HTERT RPE-1 (cell line): Measurements from ENCODE around the gene FKBP9.
"Not testable (repeated sequence)": the region's sequence is repeated elsewhere in the genome, so short reads cannot be mapped to it uniquely, and the experiment has no call there.

ENCODE experiments used
- in situ Hi-C: fragments of 300-500 bp; cut with MboI; formaldehyde crosslinking; loops from 4 replicates; pipeline ENCODE4 v1.14.3; 2020; ENCODE audit warnings: low sequenced_read_pairs

Gene FKBP9

DNA sequence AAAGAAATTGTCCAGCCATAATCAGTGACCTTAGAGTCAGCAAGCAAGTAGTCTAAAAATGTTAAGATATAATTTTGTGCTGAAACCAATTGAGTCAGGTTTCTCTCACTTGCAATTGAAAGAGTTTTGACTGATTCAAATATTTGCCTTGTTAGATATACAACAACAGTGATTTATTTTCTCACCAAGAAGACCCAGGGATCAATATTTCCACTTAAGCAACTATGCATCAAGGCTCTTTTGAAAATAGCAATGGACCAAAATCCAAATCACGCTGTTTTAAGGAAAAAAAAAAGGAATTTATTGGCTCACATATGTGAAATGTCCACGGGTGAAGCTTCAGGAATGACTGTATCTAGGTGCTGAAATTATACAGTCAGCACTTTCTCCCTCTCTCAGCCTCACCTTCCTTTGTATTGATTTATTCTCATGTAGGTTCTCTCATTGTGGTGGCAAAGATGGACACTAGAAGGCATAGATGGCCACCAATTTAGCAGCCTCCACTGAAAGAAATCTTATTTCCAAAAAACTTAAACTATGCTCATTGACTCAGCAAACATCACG is 9.7 kb upstream of the FKBP9 start:
- in situ Hi-C loops: no loop called here

DNA sequence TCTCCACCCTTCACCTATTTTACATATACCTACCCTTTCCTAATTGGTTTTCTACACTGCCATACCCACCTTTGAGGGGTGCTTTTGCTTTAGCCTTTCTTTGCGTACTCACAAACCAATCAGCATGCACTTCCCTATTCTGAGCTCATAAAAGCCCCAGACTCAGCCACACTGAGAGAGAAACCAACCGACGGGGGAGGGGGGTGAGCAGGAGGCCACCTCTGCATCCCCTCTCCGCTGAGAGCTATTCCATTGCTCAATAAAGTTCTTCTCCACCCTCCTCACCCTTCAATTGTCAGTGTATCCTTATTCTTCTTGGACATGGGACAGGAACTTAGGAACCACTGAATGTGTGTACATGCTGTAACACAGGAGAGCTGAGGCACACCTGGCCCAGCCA is 9.0 kb upstream of the FKBP9 start:
- in situ Hi-C loops: no loop called here

DNA sequence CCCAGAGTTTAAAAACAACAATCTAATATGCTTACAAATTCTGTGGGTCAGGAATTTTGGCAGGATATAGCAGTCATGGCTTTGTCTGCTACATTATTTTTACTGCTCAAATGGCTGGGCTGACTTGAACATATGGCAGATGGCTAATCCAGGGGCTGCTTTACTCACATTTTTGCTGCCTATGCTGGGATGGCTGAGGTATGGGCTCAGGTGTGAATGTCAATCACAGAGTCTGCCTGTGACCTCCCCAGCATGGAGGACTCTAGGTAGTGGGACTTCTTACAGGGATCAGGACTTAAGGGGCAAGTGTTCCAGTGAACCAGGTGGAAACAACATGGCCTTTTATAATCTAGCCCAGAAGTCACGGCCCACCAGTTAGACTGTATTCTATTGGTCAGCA is 4.4 kb upstream of the FKBP9 start:
- in situ Hi-C loops: no loop called here

DNA sequence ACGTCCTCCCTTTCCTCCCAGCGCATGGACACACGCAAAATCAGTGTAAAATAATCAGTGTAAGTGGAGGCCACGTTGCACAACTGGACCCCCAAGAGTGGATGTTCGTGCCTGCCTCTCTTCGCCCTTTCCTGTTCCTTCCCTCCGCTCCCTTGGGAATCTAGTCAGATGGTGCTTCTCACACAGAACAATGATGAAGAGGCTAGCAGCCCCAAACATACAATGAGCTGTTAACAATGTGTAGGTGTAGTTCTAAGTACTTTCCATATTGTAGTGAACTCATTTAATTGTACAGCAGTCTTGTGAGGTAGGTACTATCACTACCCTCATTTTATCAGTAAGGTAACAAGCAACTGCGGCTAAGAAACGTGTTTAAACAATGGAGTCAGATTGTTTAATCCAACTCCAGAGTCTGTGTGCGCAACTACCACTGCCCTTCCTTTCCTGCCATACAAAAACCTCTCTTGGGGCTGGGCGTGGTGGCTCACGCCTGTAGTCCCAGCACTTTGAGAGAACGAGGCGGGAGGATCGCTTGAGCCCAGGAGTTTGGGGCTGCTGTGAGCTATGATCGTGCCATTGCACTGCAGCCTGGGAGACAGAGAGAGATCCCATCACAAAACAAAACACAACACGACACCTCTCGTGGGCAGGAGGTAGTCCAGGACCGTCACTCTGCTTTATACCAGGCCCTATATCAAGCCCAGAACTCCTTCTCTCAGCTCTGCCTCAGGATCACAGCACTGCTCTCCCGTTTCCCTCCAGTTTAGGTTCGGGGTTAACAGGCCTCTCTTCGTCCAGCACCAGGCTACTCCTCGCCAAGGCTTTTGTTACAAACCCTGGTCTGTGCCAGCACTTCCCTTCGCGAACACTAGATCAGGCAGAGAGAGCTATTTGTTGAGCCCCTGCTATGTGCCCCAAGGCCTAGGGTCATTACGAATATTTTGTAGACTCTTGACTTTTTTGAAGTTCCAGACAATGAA is 1.1 kb downstream of the FKBP9 start:
- in situ Hi-C loops: no loop called here

DNA sequence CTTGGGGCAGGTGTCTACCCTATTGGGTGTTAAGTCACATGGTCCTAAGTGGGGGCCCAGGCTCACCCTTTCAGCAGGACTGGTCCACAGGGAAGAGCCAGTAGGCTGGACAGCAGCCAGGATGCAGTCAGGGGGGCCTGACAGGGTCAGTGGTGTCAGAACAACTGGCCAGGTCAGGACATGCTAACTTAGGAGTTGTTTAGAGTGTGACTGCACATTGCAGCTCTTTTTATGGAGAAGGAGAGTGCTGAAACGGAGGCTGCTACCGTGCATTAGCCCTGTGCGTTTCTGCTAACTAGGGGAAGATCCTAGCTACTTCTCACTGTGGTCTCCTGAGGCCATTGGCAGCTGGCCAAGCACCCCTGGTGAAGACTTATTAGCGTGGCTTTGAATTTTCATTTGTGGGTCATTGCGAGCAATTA is 6.7 kb downstream of the FKBP9 start:
- in situ Hi-C loops: not testable (repeated sequence)

DNA sequence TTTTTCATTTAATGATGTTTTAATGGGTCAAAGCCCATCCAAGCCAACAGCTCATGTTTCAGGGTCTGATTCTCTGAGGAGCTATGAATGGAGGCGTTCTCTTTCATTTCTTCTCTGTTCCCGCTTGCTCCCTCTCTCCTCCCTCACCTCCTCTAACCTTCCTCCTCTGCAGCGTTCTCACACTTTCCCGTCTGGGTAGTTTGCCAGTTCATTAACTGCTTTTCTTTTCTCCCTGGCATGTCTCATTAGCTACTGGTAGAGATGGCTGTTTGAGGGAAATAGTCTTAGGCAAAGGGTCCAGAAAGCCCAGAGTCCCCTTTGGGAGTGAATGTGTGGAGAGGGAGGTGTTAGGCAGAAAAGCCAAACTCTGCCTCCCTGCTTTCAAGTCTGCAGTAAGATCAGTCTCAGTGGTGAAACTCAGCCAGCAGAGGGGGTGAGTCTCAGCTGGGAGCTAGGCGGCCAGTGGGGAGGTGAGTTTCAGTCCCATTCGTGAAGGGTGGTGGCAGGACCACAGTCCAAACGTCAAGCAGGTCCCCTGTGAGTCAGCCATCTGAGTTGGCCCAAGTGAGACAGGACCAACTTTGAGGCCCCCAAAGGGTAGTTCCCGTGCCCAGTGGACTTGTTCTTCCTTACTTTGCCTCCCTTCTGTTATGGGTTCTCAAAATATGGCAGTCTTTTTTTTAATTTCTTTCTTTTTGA is 7.4 kb downstream of the FKBP9 start:
- in situ Hi-C loops: not testable (repeated sequence)

DNA sequence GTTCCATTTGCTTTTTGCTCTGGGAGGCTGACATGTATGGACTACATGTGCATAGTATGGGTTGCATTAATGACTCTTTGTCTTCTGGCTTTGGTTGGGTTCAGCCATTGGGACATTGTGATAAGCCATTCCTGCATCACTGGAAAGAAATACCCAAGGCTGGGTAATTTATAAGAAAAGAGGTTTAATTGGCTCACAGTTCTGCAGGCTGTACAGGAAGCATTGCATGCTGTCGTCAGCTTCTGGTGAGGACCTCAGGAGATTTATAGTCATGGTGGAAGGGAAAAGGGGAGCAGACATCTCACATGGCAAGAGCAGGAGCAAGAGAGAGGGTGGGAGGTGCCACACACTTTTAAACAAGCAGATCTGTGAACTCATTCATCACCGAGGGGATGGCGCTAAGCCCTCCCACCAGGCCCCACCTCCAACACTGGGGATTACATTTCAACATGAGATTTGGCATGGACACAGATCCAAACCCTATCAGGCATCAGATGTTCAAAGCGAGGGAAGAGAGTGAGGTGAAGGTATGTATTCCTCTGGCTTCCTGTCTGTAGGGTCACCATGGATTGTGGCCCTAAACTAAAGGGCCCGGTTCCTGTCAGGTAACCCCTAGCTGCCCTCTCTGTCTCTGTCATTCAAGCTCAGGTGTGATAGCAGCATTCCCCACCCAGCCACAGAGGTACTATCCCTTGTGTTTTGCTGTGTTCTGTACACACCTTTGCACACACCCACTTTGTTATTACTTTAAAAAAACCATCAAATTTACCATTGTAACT is 9.4 kb downstream of the FKBP9 start:
- in situ Hi-C loops: not testable (repeated sequence)

DNA sequence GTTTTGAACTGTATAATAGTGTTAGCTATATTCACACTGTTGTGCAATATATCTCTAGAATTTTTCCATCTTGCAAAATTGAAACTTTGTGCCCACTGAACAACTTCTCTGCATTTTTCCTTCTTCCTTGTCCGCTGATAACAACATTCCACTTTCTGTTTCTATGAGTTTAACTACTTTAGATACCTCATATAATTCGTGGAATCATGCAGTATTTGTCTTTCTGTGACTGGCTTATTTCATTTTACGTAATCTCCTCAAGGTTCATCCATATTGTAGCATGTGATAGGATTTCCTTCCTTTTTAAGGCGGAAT is 10.0 kb downstream of the FKBP9 start:
- in situ Hi-C loops: not testable (repeated sequence)

DNA sequence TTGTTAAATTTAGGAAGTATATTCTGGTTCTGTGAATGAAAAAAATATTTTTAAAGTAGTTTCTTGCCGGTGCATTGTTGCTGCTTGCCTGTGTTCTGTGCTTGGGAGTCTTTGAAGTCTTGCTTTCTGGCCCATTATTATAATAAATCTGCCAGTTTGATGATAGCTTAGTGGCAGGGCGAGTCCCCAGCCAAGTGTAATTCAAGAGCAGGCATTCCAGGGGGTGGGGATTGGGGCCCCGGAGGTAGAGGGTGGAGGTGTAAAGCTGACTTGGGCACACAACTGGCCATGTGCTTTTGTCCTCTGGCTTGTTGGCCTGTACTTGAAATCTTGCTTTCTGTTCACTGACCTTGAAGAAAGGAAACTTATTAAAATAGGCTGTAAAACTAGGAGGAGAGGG is 14.7 kb downstream of the FKBP9 start:
- in situ Hi-C loops: not testable (repeated sequence)

DNA sequence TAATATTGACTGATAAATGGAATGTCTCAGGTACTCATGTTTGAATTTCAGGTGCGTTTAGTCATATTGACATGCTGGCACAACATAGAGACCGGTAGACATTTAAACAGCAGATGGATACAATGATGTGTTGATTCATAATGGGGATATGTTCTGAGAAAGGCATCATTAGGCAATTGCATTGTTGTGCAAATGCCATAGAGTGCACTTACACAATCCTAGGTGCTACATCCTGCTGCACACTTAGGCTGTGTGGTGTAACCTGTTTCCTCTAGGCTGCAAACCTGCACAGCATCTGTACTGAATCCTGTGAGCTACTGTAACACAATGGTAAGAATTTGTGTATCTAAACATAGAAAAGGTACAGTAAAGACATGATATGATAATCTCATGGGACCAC is 19.9 kb downstream of the FKBP9 start:
- in situ Hi-C loops: not testable (repeated sequence)

DNA sequence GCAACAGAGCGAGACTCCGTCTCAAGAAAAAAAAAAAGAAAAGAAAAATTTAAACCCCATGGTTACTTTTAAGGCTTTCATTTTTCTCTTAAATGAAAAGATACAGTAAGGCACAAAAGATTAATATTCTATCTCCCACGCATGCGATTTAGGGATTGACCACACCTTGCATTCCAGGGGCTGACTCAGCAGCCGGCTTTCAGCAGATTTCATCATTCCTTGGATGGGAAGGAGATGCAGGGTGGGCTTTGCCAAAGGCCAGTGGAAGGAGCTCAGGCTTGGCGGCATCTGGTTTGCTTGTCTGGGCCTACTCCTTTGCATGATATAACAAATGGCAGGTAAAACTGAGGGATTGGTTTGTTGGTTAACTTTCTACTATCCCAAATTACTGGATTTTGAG is 22.0 kb downstream of the FKBP9 start:
- in situ Hi-C loops: not testable (repeated sequence)

DNA sequence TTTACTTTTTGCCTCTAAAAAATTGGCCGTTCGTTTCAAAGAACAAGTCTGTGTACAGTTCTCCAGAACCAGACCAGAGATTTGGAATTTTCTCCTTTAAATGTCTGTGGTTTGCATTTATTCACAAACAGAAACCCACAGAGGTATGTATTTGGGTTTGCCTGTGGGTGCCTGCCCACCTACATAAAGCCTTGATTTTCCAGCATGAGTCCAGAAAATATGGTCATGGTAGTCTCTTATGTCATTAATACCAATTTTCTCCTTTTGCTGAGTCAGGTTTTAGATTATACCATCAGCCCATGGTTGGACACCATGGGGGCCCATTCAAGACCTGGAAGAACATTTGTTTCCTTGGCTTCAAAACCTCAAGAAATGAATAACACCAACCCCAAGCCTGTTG is 22.7 kb downstream of the FKBP9 start:
- in situ Hi-C loops: not testable (repeated sequence)

DNA sequence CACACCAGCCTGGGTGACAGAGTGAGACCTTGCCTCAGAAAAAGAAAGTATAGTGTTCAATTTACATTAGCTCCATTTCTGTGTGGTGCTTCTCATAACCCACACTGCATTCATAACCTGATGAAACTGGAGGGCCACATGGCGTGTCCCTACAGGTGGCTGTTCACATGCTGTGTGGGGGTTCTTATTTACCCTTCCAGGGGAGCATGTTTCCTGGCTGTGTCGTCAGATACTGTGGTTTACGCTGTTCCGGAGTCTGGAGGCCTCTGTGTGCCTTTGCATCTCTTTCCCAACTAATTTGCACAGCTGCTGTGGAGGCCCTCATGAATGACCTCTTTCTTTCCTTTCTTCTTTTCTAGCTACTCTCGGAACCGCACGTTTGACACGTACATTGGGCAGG is 30.9 kb downstream of the FKBP9 start:
- in situ Hi-C loops: not testable (repeated sequence)

DNA sequence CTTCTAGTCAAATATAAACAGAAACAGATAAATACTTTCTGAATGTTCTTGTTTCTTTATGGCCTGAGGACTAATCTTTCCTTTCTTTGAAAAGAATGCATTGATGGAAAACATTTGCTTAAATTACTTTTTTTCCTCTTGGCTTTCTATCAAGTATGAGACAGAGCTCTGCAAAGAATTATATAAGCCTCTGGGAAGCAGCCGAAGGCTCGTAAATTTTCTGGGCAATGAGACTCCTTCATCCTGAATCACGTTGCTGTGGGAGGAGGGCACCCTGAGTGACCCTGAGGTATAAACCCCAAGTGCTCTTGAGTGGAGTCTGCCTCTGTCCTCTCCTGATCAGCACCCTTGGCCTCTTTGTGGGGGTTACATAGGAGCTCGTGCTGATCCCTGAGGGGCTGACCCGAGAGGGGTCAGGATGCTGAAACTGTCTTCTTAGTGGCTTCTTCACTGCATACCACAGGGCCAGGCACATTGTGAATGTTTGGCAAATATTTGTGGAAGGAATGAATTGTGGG is 33.9 kb downstream of the FKBP9 start:
- in situ Hi-C loops: not testable (repeated sequence)

DNA sequence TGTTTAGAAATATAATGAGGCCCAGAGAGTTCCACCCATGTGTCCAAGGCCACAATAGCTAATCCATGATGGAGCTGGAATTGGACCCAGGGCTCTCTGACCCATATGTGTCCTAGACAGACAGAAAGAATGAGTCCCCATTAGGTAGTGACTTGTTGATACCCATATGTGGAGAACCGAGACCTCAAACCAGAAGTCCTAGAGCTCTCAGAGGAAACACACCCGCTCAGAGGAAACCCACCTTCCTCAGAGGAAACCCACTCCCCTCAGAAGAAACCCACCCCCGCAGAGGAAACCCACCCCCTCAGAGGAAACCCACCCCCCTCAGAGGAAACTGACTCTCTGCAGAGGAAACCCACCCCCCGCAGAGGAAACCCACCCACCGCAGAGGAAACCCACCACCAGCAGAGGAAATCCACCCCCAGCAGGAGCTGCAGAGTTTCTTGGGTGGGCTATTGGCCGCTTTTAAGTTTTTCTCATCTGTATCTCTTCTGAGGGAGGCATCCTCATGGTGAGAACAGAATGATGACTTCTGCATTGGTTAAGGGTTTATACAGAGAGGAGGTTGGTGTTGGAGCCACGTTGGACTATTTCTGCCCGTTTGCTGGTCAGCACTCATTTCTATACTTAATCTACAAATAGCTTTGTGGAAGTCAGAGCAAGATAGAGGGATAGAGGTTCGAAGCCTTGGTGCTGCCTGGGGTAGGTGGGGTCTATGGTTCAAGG is 34.9 kb downstream of the FKBP9 start:
- in situ Hi-C loops: not testable (repeated sequence)

DNA sequence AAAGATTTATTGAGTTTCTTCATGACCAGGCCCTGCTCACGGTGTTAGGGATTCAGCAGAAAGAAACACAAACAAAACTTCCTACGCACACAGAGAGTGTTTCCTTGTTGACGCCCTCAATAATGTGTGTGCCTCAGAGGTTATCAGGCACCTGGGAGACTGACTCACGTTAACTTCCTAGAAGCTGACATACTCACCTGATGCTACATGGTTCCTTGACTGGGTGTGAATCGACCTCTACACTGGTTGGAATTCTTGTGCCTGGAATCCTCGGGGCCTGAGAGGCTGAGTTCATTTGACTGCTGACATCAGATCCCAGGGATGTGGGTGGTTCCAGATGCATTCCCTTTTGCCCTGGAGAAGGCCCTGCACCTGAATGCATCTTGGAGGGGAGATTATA is 35.5 kb downstream of the FKBP9 start:
- in situ Hi-C loops: not testable (repeated sequence)

DNA sequence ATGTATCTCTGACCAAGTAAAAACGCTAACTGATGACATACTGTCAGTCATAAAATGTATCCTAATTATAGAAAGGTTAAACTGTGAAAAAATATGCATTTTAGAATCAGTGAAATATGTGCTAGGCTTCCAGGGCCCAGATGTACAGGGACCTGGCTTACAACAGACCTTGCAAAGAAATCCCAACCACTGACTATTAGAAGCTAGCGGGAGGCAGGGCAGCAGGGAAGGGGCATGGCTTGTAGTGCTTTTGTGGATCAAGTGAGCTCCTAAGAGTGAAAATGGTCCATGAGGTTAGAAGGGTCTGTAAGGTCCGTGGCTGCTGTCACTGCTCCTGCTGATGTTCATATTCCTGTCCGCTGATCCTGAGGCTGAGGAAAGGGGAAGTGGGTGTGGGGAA is 40.7 kb downstream of the FKBP9 start:
- in situ Hi-C loops: not testable (repeated sequence)

DNA sequence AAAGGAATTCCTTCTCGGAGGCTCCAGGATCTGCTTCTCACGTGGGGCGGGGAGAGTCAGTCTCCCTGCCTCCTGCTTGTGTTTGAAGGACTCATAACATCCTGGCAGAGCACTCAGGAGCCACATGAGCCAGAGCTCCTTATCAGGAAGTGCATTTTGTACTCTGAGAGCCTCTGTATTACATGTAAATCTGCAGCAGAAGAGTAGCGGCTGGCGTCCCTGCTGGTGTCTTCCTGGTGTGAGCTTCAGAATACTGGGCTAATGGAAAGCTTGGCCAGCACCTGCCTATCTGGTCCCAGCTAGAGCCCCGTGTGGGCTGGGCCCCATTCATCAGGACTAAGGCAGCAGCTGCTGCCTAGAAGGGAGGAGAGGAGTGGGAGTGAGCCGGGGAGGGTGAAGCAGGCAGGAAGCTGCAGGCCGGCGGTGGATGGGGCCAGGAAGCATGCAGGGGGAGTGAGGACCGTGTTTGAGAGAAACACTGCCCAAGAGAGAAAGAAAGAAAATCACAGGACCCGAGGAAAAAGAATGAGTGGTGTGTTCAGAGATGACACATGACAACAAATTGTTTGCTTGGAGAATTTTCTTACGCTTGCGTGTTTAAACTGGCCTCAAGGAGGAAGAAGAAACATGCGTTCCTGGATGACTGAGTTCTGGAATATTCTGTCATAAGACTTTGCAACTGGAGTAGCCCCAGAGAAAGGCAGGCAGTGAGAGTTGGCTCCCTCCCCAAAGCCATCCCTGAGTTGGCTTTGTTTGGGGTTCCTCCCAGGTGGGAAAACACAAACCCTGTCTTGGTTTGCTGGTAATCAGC is 41.3 kb downstream of the FKBP9 start:
- in situ Hi-C loops: not testable (repeated sequence)

DNA sequence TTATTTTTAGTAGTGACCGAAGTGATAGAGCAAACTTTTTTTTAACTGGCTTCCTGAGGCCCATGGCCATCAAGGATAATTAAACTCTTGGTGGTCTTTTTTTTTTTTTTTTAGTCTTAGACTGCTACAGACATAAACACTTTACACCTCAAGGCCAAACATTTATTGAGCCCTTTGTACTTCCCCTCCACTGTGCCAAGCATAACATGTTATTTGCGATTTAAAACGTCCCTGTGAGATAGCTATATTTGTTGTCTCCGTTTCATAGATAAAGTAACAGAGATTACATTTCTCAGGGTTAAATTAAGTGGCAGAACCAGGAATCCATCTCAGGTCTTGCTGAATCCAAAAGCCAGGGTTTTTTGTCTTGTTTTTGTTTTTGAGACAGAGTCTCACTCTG is 42.1 kb downstream of the FKBP9 start:
- in situ Hi-C loops: not testable (repeated sequence)
